DND-41 (cell line): Measurements from ENCODE around the gene HDAC4.

Experiments used
- EZH2 ChIP-seq: IDR thresholded peaks from 3 replicates; pipeline ENCODE4 v1.6.1; 2012; ENCODE audit warnings: borderline replicate concordance, low read depth, mild to moderate bottlenecking, moderate library complexity, low read length, inconsistent platforms; ENCODE audit not compliant: severe bottlenecking
- TF ChIP-seq, protein P1 (sequence below): IDR thresholded peaks from 2 replicates; pipeline ENCODE4 v1.5.1; 2012; ENCODE audit warnings: borderline replicate concordance, low read length, moderate library complexity, mild to moderate bottlenecking; ENCODE audit not compliant: poor library complexity, severe bottlenecking; ENCODE audit errors: extremely low read depth

GRCh38 chr2:239084007-239084406 lies 316.8 kb downstream of the HDAC4 start:
- no peak for TF ChIP-seq EZH2
- TF ChIP-seq, protein P1, sequence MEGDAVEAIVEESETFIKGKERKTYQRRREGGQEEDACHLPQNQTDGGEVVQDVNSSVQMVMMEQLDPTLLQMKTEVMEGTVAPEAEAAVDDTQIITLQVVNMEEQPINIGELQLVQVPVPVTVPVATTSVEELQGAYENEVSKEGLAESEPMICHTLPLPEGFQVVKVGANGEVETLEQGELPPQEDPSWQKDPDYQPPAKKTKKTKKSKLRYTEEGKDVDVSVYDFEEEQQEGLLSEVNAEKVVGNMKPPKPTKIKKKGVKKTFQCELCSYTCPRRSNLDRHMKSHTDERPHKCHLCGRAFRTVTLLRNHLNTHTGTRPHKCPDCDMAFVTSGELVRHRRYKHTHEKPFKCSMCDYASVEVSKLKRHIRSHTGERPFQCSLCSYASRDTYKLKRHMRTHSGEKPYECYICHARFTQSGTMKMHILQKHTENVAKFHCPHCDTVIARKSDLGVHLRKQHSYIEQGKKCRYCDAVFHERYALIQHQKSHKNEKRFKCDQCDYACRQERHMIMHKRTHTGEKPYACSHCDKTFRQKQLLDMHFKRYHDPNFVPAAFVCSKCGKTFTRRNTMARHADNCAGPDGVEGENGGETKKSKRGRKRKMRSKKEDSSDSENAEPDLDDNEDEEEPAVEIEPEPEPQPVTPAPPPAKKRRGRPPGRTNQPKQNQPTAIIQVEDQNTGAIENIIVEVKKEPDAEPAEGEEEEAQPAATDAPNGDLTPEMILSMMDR = no peak
